Keratinocyte (primary cell): Measurements from ENCODE around the gene RTP5.

Experiments used
- CTCF ChIP-seq, 3 experiments: IDR thresholded peaks in 1 of 3; conservative IDR thresholded peaks in 1 of 3; optimal IDR thresholded peaks in 1 of 3; 2 replicates in 2 of 3; 3 replicates in 1 of 3; pipeline versions ENCODE3 to v1.5.1; 2011; ENCODE audit warnings: low read length in 3 of 3, mild to moderate bottlenecking in 3 of 3, moderate library complexity in 2 of 3, control low read depth in 1 of 3, inconsistent platforms in 1 of 3; ENCODE audit not compliant: insufficient read depth in 2 of 3; ENCODE audit errors: extremely low read depth in 1 of 3
- EZH2 ChIP-seq: IDR thresholded peaks from one replicate; pipeline ENCODE4 v1.6.1; 2012; ENCODE audit warnings: inconsistent platforms, mild to moderate bottlenecking, low read length, moderate library complexity

GRCh38 chr2:241843321-241844065, 26.0 kb upstream of the RTP5 start:
- no peak for TF ChIP-seq CTCF (optimal IDR thresholded peaks at IDR 0.05 in 1 of 3, IDR thresholded peaks at IDR 0.05 in 1 of 3, conservative IDR thresholded peaks at IDR 0.05 in 1 of 3; ENCODE audit: extremely low read depth in 1 of 3, insufficient read depth in 2 of 3, low read length in 3 of 3)
- TF ChIP-seq EZH2, result no peak
